ENCODE results near the gene WDTC1. TPM values are rescaled to one million over a fixed set of nuclear protein-coding genes. Genes with fewer than 3 reads are reported as not detected.
"Not testable (repeated sequence)": the region's sequence is repeated elsewhere in the genome, so short reads cannot be mapped to it uniquely, and the experiment has no call there.

WDTC1 gene
- total RNA-seq, 2 donors from 2014 or later, result 34.6 to 43.5 TPM

GRCh38 chr1:27203946-27204345, 30.5 kb upstream of the WDTC1 start:
- Histone ChIP-seq H3K27ac (no peak overlapping the region), H3K4me3 (no peak overlapping the region), H3K4me1 (ENCODE audit: control insufficient read depth in 1 of 2, low read depth in 2 of 2) (no peaks in the 10 kb centered on the region), H3K9me3 (no peaks in the 10 kb centered on the region), H3K36me3 (no peaks in the 10 kb centered on the region), H3K27me3 (replicated peaks; ENCODE audit: insufficient read depth) (no peaks in the 10 kb centered on the region)
- no peak for DNase-seq (ENCODE audit: low spot score)
- no peak for ATAC-seq (ENCODE audit: insufficient number of reproducible peaks, low FRiP score, low read depth)
- no peak for TF ChIP-seq CTCF (IDR thresholded peaks at IDR 0.05)

DNA sequence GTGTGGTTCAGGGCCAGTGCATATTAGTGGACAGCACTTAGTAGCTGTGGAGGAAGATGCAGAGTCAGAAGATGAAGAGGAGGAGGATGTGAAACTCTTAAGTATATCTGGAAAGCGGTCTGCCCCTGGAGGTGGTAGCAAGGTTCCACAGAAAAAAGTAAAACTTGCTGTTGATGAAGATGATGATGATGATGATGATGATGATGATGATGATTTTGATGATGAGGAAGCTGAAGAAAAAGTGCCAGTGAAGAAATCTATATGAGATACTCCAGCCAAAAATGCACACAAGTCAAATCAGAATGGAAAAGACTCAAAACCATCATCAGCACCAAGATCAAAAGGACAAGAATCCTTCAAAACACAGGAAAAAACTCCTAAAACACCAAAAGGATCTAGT, 27.2 kb upstream of the WDTC1 start:
- not testable (repeated sequence) for ATAC-seq (ENCODE audit: insufficient number of reproducible peaks, low FRiP score, low read depth); H3K27ac ChIP-seq; H3K4me3 ChIP-seq; H3K36me3 ChIP-seq; H3K9me3 ChIP-seq; H3K4me1 ChIP-seq (ENCODE audit: control insufficient read depth in 1 of 2, low read depth in 2 of 2); H3K27me3 ChIP-seq (replicated peaks; ENCODE audit: insufficient read depth); DNase-seq (ENCODE audit: low spot score)

DNA sequence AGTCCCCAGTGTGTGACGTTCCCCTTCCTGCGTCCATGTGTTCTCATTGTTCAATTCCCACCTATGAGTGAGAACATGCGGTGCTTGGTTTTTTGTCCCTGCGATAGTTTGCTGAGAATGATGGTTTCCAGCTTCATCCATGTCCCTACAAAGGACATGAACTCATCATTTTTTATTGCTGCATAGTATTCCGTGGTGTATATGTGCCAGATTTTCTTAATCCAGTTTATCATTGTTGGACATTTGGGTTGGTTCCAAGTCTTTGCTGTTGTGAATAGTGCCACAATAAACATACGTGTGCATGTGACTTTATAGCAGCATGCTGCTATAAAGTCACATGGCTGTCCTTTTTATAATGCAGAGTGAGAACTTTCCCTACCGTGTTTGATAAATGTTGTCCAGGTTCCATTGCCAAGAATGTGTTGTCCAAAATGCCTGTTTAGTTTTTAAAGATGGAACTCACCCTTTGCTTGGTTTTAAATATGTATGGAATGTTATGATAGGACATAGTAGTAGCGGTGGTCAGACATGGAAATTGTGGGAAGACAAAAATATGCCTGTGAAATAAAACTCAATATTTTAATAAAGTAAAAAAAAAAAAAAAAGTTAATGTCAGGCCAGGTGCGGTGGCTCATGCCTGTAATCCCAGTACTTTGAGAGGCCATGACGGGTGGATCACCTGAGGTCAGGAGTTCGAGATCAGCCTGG, 26.1 kb upstream of the WDTC1 start:
- ATAC-seq (ENCODE audit: insufficient number of reproducible peaks, low FRiP score, low read depth); DNase-seq (ENCODE audit: low spot score); H3K4me3 ChIP-seq; H3K27me3 ChIP-seq (replicated peaks; ENCODE audit: insufficient read depth); H3K4me1 ChIP-seq (ENCODE audit: control insufficient read depth in 1 of 2, low read depth in 2 of 2); H3K36me3 ChIP-seq; H3K9me3 ChIP-seq; H3K27ac ChIP-seq: not testable (repeated sequence)

- TF ChIP-seq CTCF (IDR thresholded peaks at IDR 0.05), result no peak
- H3K36me3 ChIP-seq, result no peaks in the 10 kb centered on the region
- ATAC-seq (ENCODE audit: insufficient number of reproducible peaks, low FRiP score, low read depth) (no peak), DNase-seq (ENCODE audit: low spot score) (no peak)
- H3K9me3 ChIP-seq, result no peaks in the 10 kb centered on the region
- H3K4me3 ChIP-seq, result no peak overlapping the region
- no peaks in the 10 kb centered on the region for H3K27me3 ChIP-seq (replicated peaks; ENCODE audit: insufficient read depth)
- no peak overlapping the region for H3K27ac ChIP-seq
- no peaks in the 10 kb centered on the region for H3K4me1 ChIP-seq (ENCODE audit: control insufficient read depth in 1 of 2, low read depth in 2 of 2)
Measured at GRCh38 chr1:27216466-27216865, 18.0 kb upstream of the WDTC1 start.

DNA sequence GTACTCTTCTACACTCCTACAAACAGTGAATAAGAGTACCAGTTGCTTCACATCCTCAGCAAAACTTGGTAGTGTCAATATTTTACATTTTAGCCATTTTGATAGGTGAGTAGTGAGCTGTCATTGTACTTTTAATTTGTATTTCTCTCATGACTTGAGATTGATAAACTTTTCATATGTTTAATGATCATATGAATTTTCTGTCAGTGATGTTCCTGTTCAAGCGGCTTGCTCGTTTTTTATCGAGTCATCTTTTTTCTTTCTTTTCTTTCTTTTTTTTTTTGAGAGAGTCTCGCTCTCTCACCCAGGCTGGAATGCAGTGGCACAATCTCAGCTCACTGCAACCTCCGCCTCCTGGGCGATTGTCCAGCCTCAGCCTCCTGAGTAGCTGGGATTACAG, 17.0 kb upstream of the WDTC1 start:
- no peak for ATAC-seq (ENCODE audit: insufficient number of reproducible peaks, low FRiP score, low read depth)
- no peak for DNase-seq (ENCODE audit: low spot score)
- Histone ChIP-seq H3K4me3 (no peak overlapping the region), H3K4me1 (ENCODE audit: control insufficient read depth in 1 of 2, low read depth in 2 of 2) (no peaks in the 10 kb centered on the region), H3K9me3 (no peaks in the 10 kb centered on the region), H3K27ac (no peak overlapping the region), H3K27me3 (replicated peaks; ENCODE audit: insufficient read depth) (no peaks in the 10 kb centered on the region), H3K36me3 (no peaks in the 10 kb centered on the region)
- no peak for TF ChIP-seq CTCF (IDR thresholded peaks at IDR 0.05)

DNA sequence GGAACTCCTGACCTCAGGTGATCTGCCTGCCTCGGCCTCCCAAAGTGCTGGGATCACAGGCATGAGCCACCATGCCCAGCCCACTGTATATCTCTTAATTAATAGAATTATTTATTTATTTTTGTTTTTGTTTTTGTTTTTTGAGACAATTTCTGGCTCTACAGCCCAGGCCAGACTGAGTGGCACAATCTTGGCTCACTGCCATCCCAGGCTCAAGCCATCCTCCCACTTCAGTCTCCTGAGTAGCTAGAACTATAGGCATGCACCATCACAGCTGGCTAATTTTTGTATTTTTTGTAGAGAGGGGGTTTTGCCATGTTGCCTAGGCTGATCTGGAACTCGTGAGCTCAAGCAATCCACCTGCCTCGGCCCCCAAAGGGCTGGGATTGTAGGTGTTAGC, 15.7 kb upstream of the WDTC1 start:
- DNase-seq (ENCODE audit: low spot score) (no peak), ATAC-seq (ENCODE audit: insufficient number of reproducible peaks, low FRiP score, low read depth) (no peak)
- Histone ChIP-seq H3K27me3 (replicated peaks; ENCODE audit: insufficient read depth) (no peaks in the 10 kb centered on the region), H3K27ac (no peak overlapping the region), H3K4me1 (ENCODE audit: control insufficient read depth in 1 of 2, low read depth in 2 of 2) (no peaks in the 10 kb centered on the region), H3K4me3 (no peak overlapping the region), H3K9me3 (no peaks in the 10 kb centered on the region), H3K36me3 (no peaks in the 10 kb centered on the region)
- TF ChIP-seq CTCF (IDR thresholded peaks at IDR 0.05), result no peak
